ENCODE data around the gene TGFB2. TPM values are rescaled to one million over a fixed set of nuclear protein-coding genes. Genes with fewer than 3 reads are reported as not detected.

The TGFB2 gene
- total RNA-seq, 4 donors from 2014 or later, result 2.2 to 16.7 (median 8.0) TPM

- intact Hi-C loops (cut with DNase I), result no loop called here
Measured at GRCh38 chr1:218401998-218402785, 57.1 kb downstream of the TGFB2 start.

GRCh38 chr1:218402786-218403120 lies 57.6 kb downstream of the TGFB2 start:
- H3K4me3 ChIP-seq (replicated peaks in 1 of 3), result no peak overlapping the region
- DNase-seq, result no peak
- no peaks in the 10 kb centered on the region for H3K36me3 ChIP-seq
- intact Hi-C loops (cut with DNase I), result no loop called here
- H3K27me3 ChIP-seq, result no peaks in the 10 kb centered on the region
- 84 to 88% methylated on average over 7 of the region's 7 CpGs for WGBS, 2 donors
- TF ChIP-seq CTCF (IDR thresholded peaks at IDR 0.05), result no peak
- TF ChIP-seq POLR2A (IDR thresholded peaks at IDR 0.05), result no peak
- no peaks in the 10 kb centered on the region for H3K9me3 ChIP-seq
- peaks cover 0 to 6% of the 10 kb centered on the region in 2 donors for H3K4me1 ChIP-seq
- H3K27ac ChIP-seq, result no peak overlapping the region

More at GRCh38 chr1:218401998-218402785, 57.1 kb downstream of the TGFB2 start:
- 79 to 94% methylated on average over 8 of the region's 8 CpGs for WGBS, 2 donors
- Histone ChIP-seq H3K36me3 (no peaks in the 10 kb centered on the region), H3K4me1 (peaks cover 0 to 5% of the 10 kb centered on the region in 2 donors), H3K27me3 (no peaks in the 10 kb centered on the region), H3K27ac (no peak overlapping the region), H3K4me3 (replicated peaks in 1 of 3) (no peak overlapping the region), H3K9me3 (no peaks in the 10 kb centered on the region)
- TF ChIP-seq POLR2A (IDR thresholded peaks at IDR 0.05) (no peak), CTCF (IDR thresholded peaks at IDR 0.05) (no peak)
- no peak for DNase-seq

- DNase-seq, result no peak
- intact Hi-C loops (cut with DNase I), result no loop called here
- Histone ChIP-seq H3K27ac (no peak overlapping the region), H3K4me1 (peaks cover 0 to 9% of the 10 kb centered on the region in 2 donors), H3K27me3 (no peaks in the 10 kb centered on the region), H3K4me3 (replicated peaks in 1 of 3) (no peak overlapping the region), H3K36me3 (no peaks in the 10 kb centered on the region), H3K9me3 (no peaks in the 10 kb centered on the region)
- WGBS, 2 donors, result 68 to 83% methylated on average over 7 of the region's 7 CpGs
- no peak for TF ChIP-seq CTCF (IDR thresholded peaks at IDR 0.05)
- TF ChIP-seq POLR2A (IDR thresholded peaks at IDR 0.05), result no peak
Measured at GRCh38 chr1:218403300-218403699, 58.2 kb downstream of the TGFB2 start.

GRCh38 chr1:218407630-218408029 lies 62.5 kb downstream of the TGFB2 start:
- no peak overlapping the region for H3K27ac ChIP-seq
- H3K27me3 ChIP-seq, result no peaks in the 10 kb centered on the region
- TF ChIP-seq POLR2A (IDR thresholded peaks at IDR 0.05), result no peak
- no peak for TF ChIP-seq CTCF (IDR thresholded peaks at IDR 0.05)
- intact Hi-C loops (cut with DNase I), result no loop called here
- H3K4me3 ChIP-seq (replicated peaks in 1 of 3), result no peak overlapping the region
- no peak for DNase-seq
- H3K4me1 ChIP-seq, result peaks cover 0 to 9% of the 10 kb centered on the region in 2 donors
- no peaks in the 10 kb centered on the region for H3K36me3 ChIP-seq
- WGBS, 2 donors, result 68 to 80% methylated on average over 1 of the region's 1 CpG
- H3K9me3 ChIP-seq, result no peaks in the 10 kb centered on the region

GRCh38 chr1:218408135-218408534 lies 63.0 kb downstream of the TGFB2 start:
- WGBS, 2 donors, result 34 to 39% methylated on average over 6 of the region's 6 CpGs

More at GRCh38 chr1:218408135-218408534, 63.0 kb downstream of the TGFB2 start:
- intact Hi-C loops (cut with DNase I), result no loop called here
- Histone ChIP-seq H3K4me3 (replicated peaks in 1 of 3) (no peak overlapping the region), H3K27me3 (no peaks in the 10 kb centered on the region), H3K36me3 (no peaks in the 10 kb centered on the region), H3K4me1 (peaks cover 0 to 5% of the 10 kb centered on the region in 2 donors), H3K27ac (no peak overlapping the region), H3K9me3 (no peaks in the 10 kb centered on the region)
- no peak for TF ChIP-seq POLR2A (IDR thresholded peaks at IDR 0.05)
- no peak for TF ChIP-seq CTCF (IDR thresholded peaks at IDR 0.05)
- peak; percentile 54 to 68 for DNase-seq

Measured in thyroid gland (tissue), 4 donors.